Measurements from ENCODE around the gene ATXN7L1. TPM values are rescaled to one million over a fixed set of nuclear protein-coding genes. Genes with fewer than 3 reads are reported as not detected.
"Not testable (repeated sequence)": the region's sequence is repeated elsewhere in the genome, so short reads cannot be mapped to it uniquely, and the experiment has no call there.

ATXN7L1 gene
- polyA plus RNA-seq, 1 of the 3 experiments (the other 2 are of a cell fraction), result 6.0 TPM

DNA sequence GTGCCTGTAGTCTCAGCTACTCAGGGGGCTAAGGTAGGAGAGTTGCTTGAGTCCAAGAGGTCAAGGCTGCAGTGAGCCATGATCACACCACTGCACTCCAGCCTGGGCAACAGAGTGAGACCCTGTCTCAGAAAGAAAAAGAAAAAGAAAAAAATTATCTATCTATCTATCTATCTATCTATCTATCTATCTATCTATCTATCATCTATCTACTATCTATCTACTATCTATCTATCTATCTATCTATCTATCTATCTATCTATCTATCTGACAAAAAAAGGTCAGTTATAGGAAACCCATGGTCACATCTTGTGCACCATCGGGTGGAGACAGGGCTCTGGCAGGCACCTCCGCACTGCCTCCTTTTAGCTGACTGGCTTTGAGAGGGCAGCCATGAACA is 85.9 kb downstream of the ATXN7L1 start:
- peaks cover 12 to 20% of the 10 kb centered on the region in 2 experiments; a peak in 3 of 4 replicates for H3K4me1 ChIP-seq (ENCODE audit: control insufficient read depth in 1 of 2, insufficient read depth in 2 of 2, low read depth in 1 of 2, low read length in 1 of 2)
- H3K9me3 ChIP-seq; DNase-seq; H4K20me1 ChIP-seq (ENCODE audit: insufficient read depth); POLR2A ChIA-PET; H3K79me2 ChIP-seq (ENCODE audit: insufficient read depth); H3K27ac ChIP-seq (ENCODE audit: low read depth in 2 of 2, low read length in 1 of 2); H2AFZ ChIP-seq (ENCODE audit: low read depth); H3K4me3 ChIP-seq (ENCODE audit: low read depth in 2 of 2, low read length in 1 of 2); H3K36me3 ChIP-seq (replicated peaks in 1 of 2; ENCODE audit: control insufficient read depth in 1 of 2, insufficient read depth in 2 of 2, low read length in 1 of 2); H3K4me2 ChIP-seq; H3F3A ChIP-seq (replicated peaks; ENCODE audit: insufficient read depth); H3K27me3 ChIP-seq (ENCODE audit: insufficient read depth); H3K9ac ChIP-seq; H3K9me2 ChIP-seq: not testable (repeated sequence)
- CTCF ChIA-PET, result interaction anchor here (0.6 kb wide), 1 partner anchor 9 kb away, joined by 4 read pairs; no protein-coding TSS in a partner anchor
- 98% methylated on average over 2 of the region's 2 CpGs for WGBS (ENCODE audit: low lambda C conversion rate)

DNA sequence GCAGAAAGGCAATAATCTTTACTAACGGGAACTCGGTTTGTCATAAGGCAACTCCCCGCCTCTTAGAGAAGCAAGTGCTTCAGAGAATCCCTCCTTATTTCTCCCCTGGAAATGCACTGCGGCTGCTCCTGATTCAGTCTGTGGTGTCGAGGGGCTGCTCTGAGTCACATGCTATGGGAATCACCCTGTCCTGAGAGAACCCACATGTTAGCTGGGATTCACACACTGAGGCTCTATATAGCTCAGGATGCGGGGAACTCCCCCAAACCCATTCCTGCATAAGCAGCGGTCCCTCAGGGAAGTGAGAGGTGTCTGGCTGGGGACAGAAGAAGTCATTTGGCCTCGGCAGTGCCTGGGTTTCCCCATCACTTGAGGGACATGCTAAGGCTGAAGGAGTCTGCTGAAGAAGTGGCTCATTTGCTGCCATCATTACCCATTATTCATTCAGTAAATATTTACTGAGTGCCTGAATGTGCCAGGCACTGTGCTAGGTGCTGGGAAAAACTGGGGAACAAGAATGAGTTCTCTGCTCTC is 87.5 kb downstream of the ATXN7L1 start:
- Histone ChIP-seq H3K79me2 (ENCODE audit: insufficient read depth) (no peaks in the 10 kb centered on the region), H3K4me3 (ENCODE audit: low read depth in 2 of 2, low read length in 1 of 2) (no peak overlapping the region), H3K36me3 (replicated peaks in 1 of 2; ENCODE audit: control insufficient read depth in 1 of 2, insufficient read depth in 2 of 2, low read length in 1 of 2) (peaks cover 0 to 7% of the 10 kb centered on the region in 2 experiments), H2AFZ (ENCODE audit: low read depth) (no peak overlapping the region), H3F3A (replicated peaks; ENCODE audit: insufficient read depth) (no peaks in the 10 kb centered on the region), H3K9ac (no peak overlapping the region), H4K20me1 (ENCODE audit: insufficient read depth) (no peaks in the 10 kb centered on the region), H3K4me1 (ENCODE audit: control insufficient read depth in 1 of 2, insufficient read depth in 2 of 2, low read depth in 1 of 2, low read length in 1 of 2) (peaks cover 0 to 13% of the 10 kb centered on the region in 2 experiments; a peak in 1 of 4 replicates), H3K4me2 (no peak overlapping the region), H3K27me3 (ENCODE audit: insufficient read depth) (no peaks in the 10 kb centered on the region), H3K9me3 (no peaks in the 10 kb centered on the region), H3K27ac (ENCODE audit: low read depth in 2 of 2, low read length in 1 of 2) (no peak overlapping the region), H3K9me2 (no peaks in the 10 kb centered on the region)
- ChIA-PET POLR2A (no interaction called here), CTCF (no interaction called here)
- TF ChIP-seq TCF12 (IDR thresholded peaks at IDR 0.05), result no peak
- TF ChIP-seq, protein P1, sequence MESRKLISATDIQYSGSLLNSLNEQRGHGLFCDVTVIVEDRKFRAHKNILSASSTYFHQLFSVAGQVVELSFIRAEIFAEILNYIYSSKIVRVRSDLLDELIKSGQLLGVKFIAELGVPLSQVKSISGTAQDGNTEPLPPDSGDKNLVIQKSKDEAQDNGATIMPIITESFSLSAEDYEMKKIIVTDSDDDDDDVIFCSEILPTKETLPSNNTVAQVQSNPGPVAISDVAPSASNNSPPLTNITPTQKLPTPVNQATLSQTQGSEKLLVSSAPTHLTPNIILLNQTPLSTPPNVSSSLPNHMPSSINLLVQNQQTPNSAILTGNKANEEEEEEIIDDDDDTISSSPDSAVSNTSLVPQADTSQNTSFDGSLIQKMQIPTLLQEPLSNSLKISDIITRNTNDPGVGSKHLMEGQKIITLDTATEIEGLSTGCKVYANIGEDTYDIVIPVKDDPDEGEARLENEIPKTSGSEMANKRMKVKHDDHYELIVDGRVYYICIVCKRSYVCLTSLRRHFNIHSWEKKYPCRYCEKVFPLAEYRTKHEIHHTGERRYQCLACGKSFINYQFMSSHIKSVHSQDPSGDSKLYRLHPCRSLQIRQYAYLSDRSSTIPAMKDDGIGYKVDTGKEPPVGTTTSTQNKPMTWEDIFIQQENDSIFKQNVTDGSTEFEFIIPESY (IDR thresholded peaks at IDR 0.05; ENCODE audit: borderline replicate concordance, low read depth), result no peak
- TF ChIP-seq, protein P2, sequence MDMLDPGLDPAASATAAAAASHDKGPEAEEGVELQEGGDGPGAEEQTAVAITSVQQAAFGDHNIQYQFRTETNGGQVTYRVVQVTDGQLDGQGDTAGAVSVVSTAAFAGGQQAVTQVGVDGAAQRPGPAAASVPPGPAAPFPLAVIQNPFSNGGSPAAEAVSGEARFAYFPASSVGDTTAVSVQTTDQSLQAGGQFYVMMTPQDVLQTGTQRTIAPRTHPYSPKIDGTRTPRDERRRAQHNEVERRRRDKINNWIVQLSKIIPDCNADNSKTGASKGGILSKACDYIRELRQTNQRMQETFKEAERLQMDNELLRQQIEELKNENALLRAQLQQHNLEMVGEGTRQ (IDR thresholded peaks at IDR 0.05; ENCODE audit: borderline replicate concordance, low read depth, low read length), result no peak
- no peak for TF ChIP-seq SIN3A (IDR thresholded peaks at IDR 0.05; ENCODE audit: borderline replicate concordance, low read depth, low read length)
- no peak for TF ChIP-seq POLR2AphosphoS5 (IDR thresholded peaks at IDR 0.05; ENCODE audit: low read depth, low read length)
- no peak for TF ChIP-seq MEF2A (IDR thresholded peaks at IDR 0.05; ENCODE audit: borderline replicate concordance, low read depth)
- TF ChIP-seq YY1 (IDR thresholded peaks at IDR 0.05; ENCODE audit: low read depth), result no peak
- TF ChIP-seq, protein P3, sequence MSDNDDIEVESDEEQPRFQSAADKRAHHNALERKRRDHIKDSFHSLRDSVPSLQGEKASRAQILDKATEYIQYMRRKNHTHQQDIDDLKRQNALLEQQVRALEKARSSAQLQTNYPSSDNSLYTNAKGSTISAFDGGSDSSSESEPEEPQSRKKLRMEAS (IDR thresholded peaks at IDR 0.05; ENCODE audit: low read depth), result no peak
- TF ChIP-seq CHD2 (IDR thresholded peaks at IDR 0.05; ENCODE audit: low read length, partially characterized antibody), result no peak
- TF ChIP-seq RCOR1 (IDR thresholded peaks at IDR 0.05; ENCODE audit: low read length), result no peak
- no peak for TF ChIP-seq JUND (IDR thresholded peaks at IDR 0.05)
- no peak for TF ChIP-seq RXRA (IDR thresholded peaks at IDR 0.05; ENCODE audit: borderline replicate concordance, low read depth)
- TF ChIP-seq GABPA (IDR thresholded peaks at IDR 0.05; ENCODE audit: low read depth), result no peak
- TF ChIP-seq, protein P4, sequence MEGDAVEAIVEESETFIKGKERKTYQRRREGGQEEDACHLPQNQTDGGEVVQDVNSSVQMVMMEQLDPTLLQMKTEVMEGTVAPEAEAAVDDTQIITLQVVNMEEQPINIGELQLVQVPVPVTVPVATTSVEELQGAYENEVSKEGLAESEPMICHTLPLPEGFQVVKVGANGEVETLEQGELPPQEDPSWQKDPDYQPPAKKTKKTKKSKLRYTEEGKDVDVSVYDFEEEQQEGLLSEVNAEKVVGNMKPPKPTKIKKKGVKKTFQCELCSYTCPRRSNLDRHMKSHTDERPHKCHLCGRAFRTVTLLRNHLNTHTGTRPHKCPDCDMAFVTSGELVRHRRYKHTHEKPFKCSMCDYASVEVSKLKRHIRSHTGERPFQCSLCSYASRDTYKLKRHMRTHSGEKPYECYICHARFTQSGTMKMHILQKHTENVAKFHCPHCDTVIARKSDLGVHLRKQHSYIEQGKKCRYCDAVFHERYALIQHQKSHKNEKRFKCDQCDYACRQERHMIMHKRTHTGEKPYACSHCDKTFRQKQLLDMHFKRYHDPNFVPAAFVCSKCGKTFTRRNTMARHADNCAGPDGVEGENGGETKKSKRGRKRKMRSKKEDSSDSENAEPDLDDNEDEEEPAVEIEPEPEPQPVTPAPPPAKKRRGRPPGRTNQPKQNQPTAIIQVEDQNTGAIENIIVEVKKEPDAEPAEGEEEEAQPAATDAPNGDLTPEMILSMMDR (IDR thresholded peaks at IDR 0.05), result no peak
- no peak for TF ChIP-seq NFIC (IDR thresholded peaks at IDR 0.05; ENCODE audit: borderline replicate concordance)
- no peak for TF ChIP-seq EP300 (IDR thresholded peaks at IDR 0.05; ENCODE audit: borderline replicate concordance in 1 of 2, low read depth in 1 of 2, low read length in 1 of 2)
- TF ChIP-seq TEAD4 (IDR thresholded peaks at IDR 0.05; ENCODE audit: borderline replicate concordance, insufficient read depth), result no peak
- DNase-seq, result no peak
- WGBS (ENCODE audit: low lambda C conversion rate), result 91% methylated on average over 8 of the region's 8 CpGs

Measured in SK-N-SH (cell line).